ENCODE results near the gene DCUN1D1.

The DCUN1D1 gene

DNA sequence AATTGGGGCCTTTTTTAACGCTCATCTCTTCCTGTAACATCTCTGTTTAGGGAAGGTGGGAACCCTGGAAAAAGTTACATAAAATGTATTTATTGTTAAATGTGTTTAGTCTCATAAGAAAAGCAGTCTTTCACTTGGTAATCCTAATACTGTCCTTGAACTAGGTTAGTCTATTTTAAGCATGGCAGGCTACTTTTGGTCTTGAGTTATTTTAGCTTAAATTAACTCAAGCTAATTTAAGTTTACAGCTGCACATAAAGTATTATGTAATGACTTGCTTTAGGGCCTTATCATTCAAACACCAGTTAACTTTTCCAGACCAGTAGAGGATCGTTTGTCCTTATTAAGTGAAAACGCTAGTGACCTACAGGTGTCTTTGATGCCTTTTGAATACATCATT is 63.2 kb downstream of the DCUN1D1 start:
- Histone ChIP-seq H3K27me3 (ENCODE audit: insufficient read depth, poor library complexity, severe bottlenecking) (no peaks in the 10 kb centered on the region), H3K27ac (replicated peaks) (no peak overlapping the region), H3K4me3 (replicated peaks; ENCODE audit: insufficient read depth, low read length) (no peak overlapping the region)
- DNase-seq (ENCODE audit: low read depth in 1 of 2, low spot score in 1 of 2), result no peak
- TF ChIP-seq SPI1 (IDR thresholded peaks at IDR 0.05; ENCODE audit: borderline replicate concordance, low read depth) (no peak), REST (IDR thresholded peaks at IDR 0.05; ENCODE audit: insufficient replicate concordance, low read depth) (no peak), POLR2AphosphoS5 (IDR thresholded peaks at IDR 0.05; ENCODE audit: low read depth) (no peak), GABPA (IDR thresholded peaks at IDR 0.05; ENCODE audit: low read depth) (no peak)
- TF ChIP-seq, protein P1, sequence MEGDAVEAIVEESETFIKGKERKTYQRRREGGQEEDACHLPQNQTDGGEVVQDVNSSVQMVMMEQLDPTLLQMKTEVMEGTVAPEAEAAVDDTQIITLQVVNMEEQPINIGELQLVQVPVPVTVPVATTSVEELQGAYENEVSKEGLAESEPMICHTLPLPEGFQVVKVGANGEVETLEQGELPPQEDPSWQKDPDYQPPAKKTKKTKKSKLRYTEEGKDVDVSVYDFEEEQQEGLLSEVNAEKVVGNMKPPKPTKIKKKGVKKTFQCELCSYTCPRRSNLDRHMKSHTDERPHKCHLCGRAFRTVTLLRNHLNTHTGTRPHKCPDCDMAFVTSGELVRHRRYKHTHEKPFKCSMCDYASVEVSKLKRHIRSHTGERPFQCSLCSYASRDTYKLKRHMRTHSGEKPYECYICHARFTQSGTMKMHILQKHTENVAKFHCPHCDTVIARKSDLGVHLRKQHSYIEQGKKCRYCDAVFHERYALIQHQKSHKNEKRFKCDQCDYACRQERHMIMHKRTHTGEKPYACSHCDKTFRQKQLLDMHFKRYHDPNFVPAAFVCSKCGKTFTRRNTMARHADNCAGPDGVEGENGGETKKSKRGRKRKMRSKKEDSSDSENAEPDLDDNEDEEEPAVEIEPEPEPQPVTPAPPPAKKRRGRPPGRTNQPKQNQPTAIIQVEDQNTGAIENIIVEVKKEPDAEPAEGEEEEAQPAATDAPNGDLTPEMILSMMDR (IDR thresholded peaks at IDR 0.05; ENCODE audit: insufficient read depth, low read length), result no peak

- no peak for TF ChIP-seq POLR2AphosphoS5 (IDR thresholded peaks at IDR 0.05; ENCODE audit: low read depth)
- no peak for TF ChIP-seq GABPA (IDR thresholded peaks at IDR 0.05; ENCODE audit: low read depth)
- TF ChIP-seq REST (IDR thresholded peaks at IDR 0.05; ENCODE audit: insufficient replicate concordance, low read depth), result no peak
- TF ChIP-seq, protein P1 (IDR thresholded peaks at IDR 0.05; ENCODE audit: insufficient read depth, low read length), result no peak
- no peak for TF ChIP-seq SPI1 (IDR thresholded peaks at IDR 0.05; ENCODE audit: borderline replicate concordance, low read depth)
- H3K4me3 ChIP-seq (replicated peaks; ENCODE audit: insufficient read depth, low read length), result no peak overlapping the region
- no peak overlapping the region for H3K27ac ChIP-seq (replicated peaks)
Observed at GRCh38 chr3:182914341-182914740, 66.0 kb downstream of the DCUN1D1 start.

GRCh38 chr3:182913889-182914288 is 66.4 kb downstream of the DCUN1D1 start:
- TF ChIP-seq SPI1 (IDR thresholded peaks at IDR 0.05; ENCODE audit: borderline replicate concordance, low read depth), result no peak
- TF ChIP-seq, protein P1 (IDR thresholded peaks at IDR 0.05; ENCODE audit: insufficient read depth, low read length), result no peak
- no peak for TF ChIP-seq GABPA (IDR thresholded peaks at IDR 0.05; ENCODE audit: low read depth)
- no peak for TF ChIP-seq POLR2AphosphoS5 (IDR thresholded peaks at IDR 0.05; ENCODE audit: low read depth)
- TF ChIP-seq REST (IDR thresholded peaks at IDR 0.05; ENCODE audit: insufficient replicate concordance, low read depth), result no peak
- DNase-seq (ENCODE audit: low read depth in 1 of 2, low spot score in 1 of 2), result no peak
- no peak overlapping the region for H3K27ac ChIP-seq (replicated peaks)
- no peak overlapping the region for H3K4me3 ChIP-seq (replicated peaks; ENCODE audit: insufficient read depth, low read length)
- H3K27me3 ChIP-seq (ENCODE audit: insufficient read depth, poor library complexity, severe bottlenecking), result no peaks in the 10 kb centered on the region

More at GRCh38 chr3:182914341-182914740, 66.0 kb downstream of the DCUN1D1 start:
- DNase-seq (ENCODE audit: low read depth in 1 of 2, low spot score in 1 of 2), result no peak
- no peaks in the 10 kb centered on the region for H3K27me3 ChIP-seq (ENCODE audit: insufficient read depth, poor library complexity, severe bottlenecking)
